ENCODE measurements around the gene RGL1. TPM values are rescaled to one million over a fixed set of nuclear protein-coding genes. Genes with fewer than 3 reads are reported as not detected.

The RGL1 gene
- total and polyA plus RNA-seq, 2 experiments from 2014 or later: 22.8 to 24.1 TPM

DNA sequence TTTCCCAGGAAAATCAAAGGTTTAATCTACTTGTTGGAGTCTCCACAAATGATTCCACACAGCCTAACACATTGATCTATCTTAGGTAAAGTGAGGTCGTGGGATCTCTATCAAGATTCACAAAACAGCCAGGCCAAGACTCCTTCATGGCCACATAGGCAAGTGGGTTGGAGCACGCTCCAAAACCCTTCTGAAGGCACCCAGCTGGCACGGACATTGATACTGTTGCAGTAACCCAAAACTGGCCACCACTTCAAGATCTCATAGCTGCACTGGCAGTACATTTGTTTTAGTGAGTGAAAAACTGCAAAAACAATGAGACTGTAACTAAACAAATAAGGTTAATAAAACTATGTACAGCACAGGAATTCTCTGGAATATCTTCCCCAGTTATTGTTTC lies 170.7 kb downstream of the RGL1 start:
- H3K27me3 ChIP-seq: no peaks in the 10 kb centered on the region
- no peak for DNase-seq (ENCODE audit: low read depth in 1 of 2, low spot score in 1 of 2)
- H3K9me3 ChIP-seq (ENCODE audit: low read depth): no peaks in the 10 kb centered on the region
- H3K4me3 ChIP-seq: no peak overlapping the region
- H3K36me3 ChIP-seq: no peaks in the 10 kb centered on the region
- H3K27ac ChIP-seq: no peak overlapping the region
- no peaks in the 10 kb centered on the region for H3K4me1 ChIP-seq (ENCODE audit: low read depth)
- TF ChIP-seq, protein P1, sequence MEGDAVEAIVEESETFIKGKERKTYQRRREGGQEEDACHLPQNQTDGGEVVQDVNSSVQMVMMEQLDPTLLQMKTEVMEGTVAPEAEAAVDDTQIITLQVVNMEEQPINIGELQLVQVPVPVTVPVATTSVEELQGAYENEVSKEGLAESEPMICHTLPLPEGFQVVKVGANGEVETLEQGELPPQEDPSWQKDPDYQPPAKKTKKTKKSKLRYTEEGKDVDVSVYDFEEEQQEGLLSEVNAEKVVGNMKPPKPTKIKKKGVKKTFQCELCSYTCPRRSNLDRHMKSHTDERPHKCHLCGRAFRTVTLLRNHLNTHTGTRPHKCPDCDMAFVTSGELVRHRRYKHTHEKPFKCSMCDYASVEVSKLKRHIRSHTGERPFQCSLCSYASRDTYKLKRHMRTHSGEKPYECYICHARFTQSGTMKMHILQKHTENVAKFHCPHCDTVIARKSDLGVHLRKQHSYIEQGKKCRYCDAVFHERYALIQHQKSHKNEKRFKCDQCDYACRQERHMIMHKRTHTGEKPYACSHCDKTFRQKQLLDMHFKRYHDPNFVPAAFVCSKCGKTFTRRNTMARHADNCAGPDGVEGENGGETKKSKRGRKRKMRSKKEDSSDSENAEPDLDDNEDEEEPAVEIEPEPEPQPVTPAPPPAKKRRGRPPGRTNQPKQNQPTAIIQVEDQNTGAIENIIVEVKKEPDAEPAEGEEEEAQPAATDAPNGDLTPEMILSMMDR (IDR thresholded peaks at IDR 0.05; ENCODE audit: low read depth, low read length): no peak

DNA sequence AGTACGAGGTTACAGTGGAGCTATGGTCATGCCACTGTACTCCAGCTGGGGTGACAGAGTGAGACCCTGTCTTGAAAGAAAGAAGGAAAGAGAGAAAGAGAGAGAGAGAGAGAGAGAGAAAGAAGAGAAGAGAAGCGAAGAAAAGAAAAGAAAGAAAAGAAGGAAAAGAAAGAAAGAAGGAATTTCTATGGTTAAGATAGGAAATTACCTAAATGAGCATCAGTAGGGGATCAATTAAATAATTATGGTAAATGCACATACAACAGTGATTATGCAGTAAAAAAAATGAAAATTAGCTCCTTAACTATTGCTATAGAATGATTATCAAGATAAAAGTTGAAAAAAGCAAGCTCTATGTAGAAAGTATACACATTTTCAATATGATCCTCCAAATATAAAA lies 172.8 kb downstream of the RGL1 start:
- DNase-seq (ENCODE audit: low read depth in 1 of 2, low spot score in 1 of 2): no peak
- Histone ChIP-seq H3K9me3 (ENCODE audit: low read depth) (no peaks in the 10 kb centered on the region), H3K4me3 (no peak overlapping the region), H3K4me1 (ENCODE audit: low read depth) (no peaks in the 10 kb centered on the region), H3K36me3 (no peaks in the 10 kb centered on the region), H3K27ac (no peak overlapping the region), H3K27me3 (no peaks in the 10 kb centered on the region)
- TF ChIP-seq, protein P1 (IDR thresholded peaks at IDR 0.05; ENCODE audit: low read depth, low read length): no peak

Other genes starting within 250 kb of the RGL1 start
- 0.06 and 0.60 TPM in 2 replicates for gene NCF2, start 214.7 kb upstream of the RGL1 start, total RNA-seq
- 0.19 and 1.5 TPM in 2 replicates for gene NCF2, start 214.7 kb upstream of the RGL1 start, polyA plus RNA-seq
- 72.5 and 77.3 TPM in 2 replicates for gene ARPC5, start 169.3 kb upstream of the RGL1 start, total RNA-seq
- gene ARPC5, start 169.3 kb upstream of the RGL1 start, polyA plus RNA-seq: 179 and 202 TPM in 2 replicates
- gene APOBEC4, start 151.8 kb upstream of the RGL1 start, total RNA-seq: not detected in 2 replicates
- 0.42 TPM in 1 of 2 replicates, not detected in the other for gene APOBEC4, start 151.8 kb upstream of the RGL1 start, polyA plus RNA-seq
- 12.9 and 31.5 TPM in 2 replicates for gene COLGALT2, start 232.6 kb downstream of the RGL1 start, total RNA-seq
- gene COLGALT2, start 232.6 kb downstream of the RGL1 start, polyA plus RNA-seq: 14.1 and 22.3 TPM in 2 replicates
- gene TSEN15, start 246.6 kb downstream of the RGL1 start, total RNA-seq: 52.4 and 54.2 TPM in 2 replicates
- 64.4 and 68.9 TPM in 2 replicates for gene TSEN15, start 246.6 kb downstream of the RGL1 start, polyA plus RNA-seq